Endometrial microvascular endothelial cells (primary cell): ENCODE measurements around the gene CCR8. TPM values are rescaled to one million over a fixed set of nuclear protein-coding genes. Genes with fewer than 3 reads are reported as not detected.
"Not testable (repeated sequence)": the region's sequence is repeated elsewhere in the genome, so short reads cannot be mapped to it uniquely, and the experiment has no call there.

ENCODE experiments used
- in situ Hi-C: cut with HindIII; loops from 2 replicates; pipeline ENCODE4 v1.10.0; 2017; ENCODE audit warnings: low sequenced_read_pairs, low pct_unique_long_range_greater_than_20kb; ENCODE audit errors: inconsistent ontology term
- total RNA-seq: library from RNA; depleted of rRNA; stranded (reverse); fragments of >200 nt; gene quantifications from one replicate; pipeline ENCODE4 v1.2.3, GENCODE V29; 2015; ENCODE audit errors: inconsistent ontology term

Gene CCR8
- total RNA-seq, 1 donor from 2014 or later: not detected

- in situ Hi-C loops: no loop called here
Observed at GRCh38 chr3:39338201-39338600, 8.7 kb downstream of the CCR8 start.

- in situ Hi-C loops: no loop called here
Observed at GRCh38 chr3:39339086-39339485, 9.6 kb downstream of the CCR8 start.

- in situ Hi-C loops: no loop called here
Observed at GRCh38 chr3:39343076-39343717, 13.7 kb downstream of the CCR8 start.

GRCh38 chr3:39343760-39344159 is 14.3 kb downstream of the CCR8 start:
- in situ Hi-C loops: no loop called here

GRCh38 chr3:39344746-39345344 is 15.3 kb downstream of the CCR8 start:
- in situ Hi-C loops: no loop called here

- in situ Hi-C loops: no loop called here
Observed at GRCh38 chr3:39346785-39347585, 17.5 kb downstream of the CCR8 start.

- in situ Hi-C loops: no loop called here
Observed at GRCh38 chr3:39347586-39347876, 18.0 kb downstream of the CCR8 start.

GRCh38 chr3:39349080-39349479 is 19.6 kb downstream of the CCR8 start:
- in situ Hi-C loops: no loop called here

GRCh38 chr3:39350714-39351113 is 21.2 kb downstream of the CCR8 start:
- in situ Hi-C loops: no loop called here

- in situ Hi-C loops: not testable (repeated sequence)
Observed at GRCh38 chr3:39351134-39351533, 21.6 kb downstream of the CCR8 start.

- in situ Hi-C loops: not testable (repeated sequence)
Observed at GRCh38 chr3:39353168-39353927, 23.8 kb downstream of the CCR8 start.

- in situ Hi-C loops: no loop called here
Observed at GRCh38 chr3:39358333-39358732, 28.8 kb downstream of the CCR8 start.

- in situ Hi-C loops: no loop called here
Observed at GRCh38 chr3:39361252-39361927, 31.9 kb downstream of the CCR8 start.

GRCh38 chr3:39362192-39362591 is 32.7 kb downstream of the CCR8 start:
- in situ Hi-C loops: no loop called here

GRCh38 chr3:39362812-39363211 is 33.3 kb downstream of the CCR8 start:
- in situ Hi-C loops: no loop called here

GRCh38 chr3:39370450-39370849 is 40.9 kb downstream of the CCR8 start:
- in situ Hi-C loops: not testable (repeated sequence)

- in situ Hi-C loops: no loop called here
Observed at GRCh38 chr3:39372833-39373232, 43.3 kb downstream of the CCR8 start.

- in situ Hi-C loops: no loop called here
Observed at GRCh38 chr3:39376959-39377634, 47.6 kb downstream of the CCR8 start.

GRCh38 chr3:39378088-39378487 is 48.6 kb downstream of the CCR8 start:
- in situ Hi-C loops: no loop called here
